GM20000 (cell line): ENCODE measurements around the gene MLLT10.
A peak's percentile ranks its signal among the peaks of the same experiment; 100 is the strongest.

Experiments
- DNase-seq: peaks from one replicate; pipeline ENCODE4 v3.0.0; 2012; ENCODE audit warnings: low spot score
- CTCF ChIP-seq: IDR thresholded peaks from 2 replicates; pipeline ENCODE4 v1.5.1; 2012; ENCODE audit warnings: mild to moderate bottlenecking, control low read depth; ENCODE audit errors: extremely low read depth, missing control alignments

MLLT10 gene

GRCh38 chr10:21724687-21725367, 190.8 kb downstream of the MLLT10 start:
- peak; percentile 35 for DNase-seq
- TF ChIP-seq CTCF: no peak

GRCh38 chr10:21726601-21727225, 192.7 kb downstream of the MLLT10 start:
- no peak for DNase-seq
- no peak for TF ChIP-seq CTCF

GRCh38 chr10:21727452-21728168, 193.6 kb downstream of the MLLT10 start:
- DNase-seq: no peak
- TF ChIP-seq CTCF: no peak

GRCh38 chr10:21728618-21729017, 194.6 kb downstream of the MLLT10 start:
- TF ChIP-seq CTCF: no peak
- DNase-seq: no peak

- DNase-seq: peak; percentile 66
- peak; percentile 84 for TF ChIP-seq CTCF
These were observed 198.2 kb downstream of the MLLT10 start for GRCh38 chr10:21732067-21732772.

GRCh38 chr10:21733710-21734109, 199.7 kb downstream of the MLLT10 start:
- DNase-seq: no peak
- TF ChIP-seq CTCF: no peak
